B cell (primary cell): ENCODE results near the gene ZBTB14. TPM values are rescaled to one million over a fixed set of nuclear protein-coding genes. Genes with fewer than 3 reads are reported as not detected.

ENCODE experiments used
- ATAC-seq: fragments of 200-7000 bp; cut with Tn5 transposase; one replicate; pipeline ENCODE4 v1.10.0; 2021; ENCODE audit warnings: low read depth, mild to moderate bottlenecking, moderate number of reproducible peaks, moderate library complexity
- CTCF ChIA-PET: fragments of 350-600 bp; sonication (Branson Sonifier 250); formaldehyde crosslinking; loops from one replicate; lab custom pipeline; 2021; ENCODE audit warnings: antibody characterized with exemption, inconsistent platforms; lab: Charles Lee
- POLR2A ChIA-PET: fragments of 350-600 bp; sonication (Branson Sonifier 250); formaldehyde crosslinking; loops from one replicate; lab custom pipeline; 2021; ENCODE audit warnings: antibody characterized with exemption; lab: Charles Lee
- DNase-seq: peaks from one replicate; pipeline ENCODE4 v3.0.0; 2013
- H2AFZ ChIP-seq: 2 replicates; pipeline ENCODE4 v1.6.1; 2012; ENCODE audit warnings: mild to moderate bottlenecking, low read depth, low read length; ENCODE audit not compliant: insufficient read depth, poor library complexity, severe bottlenecking
- H3K27ac ChIP-seq, 2 donors: 1 replicate in 1 of 2; 2 replicates in 1 of 2; pipeline ENCODE4 v1.5.1; 2012 to 2013; ENCODE audit warnings: low read length in 2 of 2, mild to moderate bottlenecking in 2 of 2, moderate library complexity in 1 of 2
- H3K27me3 ChIP-seq, 4 experiments: fragments of 200-600 bp in 1 of 4; sonication (generic) in 1 of 4; replicated peaks in 1 of 4; 1 replicate in 2 of 4; 2 replicates in 2 of 4; pipeline versions ENCODE4 v1.6.1 to v1.7.0; 2013 to 2016; ENCODE audit warnings: low read length in 3 of 4, mild to moderate bottlenecking in 2 of 4, mixed read lengths in 1 of 4, moderate library complexity in 1 of 4; ENCODE audit not compliant: insufficient read depth in 4 of 4, control insufficient read depth in 3 of 4; ENCODE audit errors: control extremely low read depth in 1 of 4
- H3K36me3 ChIP-seq, 2 experiments: replicated peaks in 1 of 2; 1 replicate in 1 of 2; 2 replicates in 1 of 2; pipeline versions ENCODE4 v1.6.1 to v1.7.1; 2013; ENCODE audit warnings: low read length in 1 of 2; ENCODE audit not compliant: insufficient read depth in 2 of 2, control insufficient read depth in 1 of 2; ENCODE audit errors: control extremely low read depth in 1 of 2, extremely low read depth in 1 of 2
- H3K4me1 ChIP-seq, 2 donors: fragments of 200-600 bp in 1 of 2; sonication (generic) in 1 of 2; 1 replicate in 1 of 2; 2 replicates in 1 of 2; pipeline versions ENCODE4 v1.5.1 to v1.6.1; 2013 to 2017; ENCODE audit warnings: low read length in 2 of 2; ENCODE audit not compliant: control insufficient read depth in 2 of 2, insufficient read depth in 2 of 2
- H3K4me2 ChIP-seq: replicated peaks from 2 replicates; pipeline ENCODE3; 2012; ENCODE audit warnings: mild to moderate bottlenecking, low read depth, low read length; ENCODE audit not compliant: poor library complexity, severe bottlenecking
- H3K4me3 ChIP-seq, 5 experiments: fragments of 200-600 bp in 1 of 5; sonication (generic) in 1 of 5; 1 replicate in 3 of 5; 2 replicates in 2 of 5; pipeline versions ENCODE4 v1.5.1 to v1.7.0; 2011 to 2016; ENCODE audit warnings: low read length in 4 of 5, mild to moderate bottlenecking in 4 of 5, low read depth in 2 of 5, control low read depth in 1 of 5, moderate library complexity in 1 of 5; ENCODE audit not compliant: insufficient read depth in 1 of 5; ENCODE audit errors: control extremely low read depth in 1 of 5, extremely low read depth in 1 of 5
- H3K79me2 ChIP-seq: fragments of 200-600 bp; sonication (generic); one replicate; pipeline ENCODE4 v1.6.0; 2016; ENCODE audit warnings: low read length; ENCODE audit not compliant: control insufficient read depth, insufficient read depth
- H3K9ac ChIP-seq: fragments of 200-600 bp; sonication (generic); 2 replicates; pipeline ENCODE4 v1.6.1; 2017; ENCODE audit warnings: mild to moderate bottlenecking, low read length, moderate library complexity
- H3K9me3 ChIP-seq, 3 donors: one replicate each; pipeline versions ENCODE4 v1.6.1 to v1.7.1; 2013; ENCODE audit warnings: low read length in 2 of 3; ENCODE audit not compliant: control insufficient read depth in 2 of 3, insufficient read depth in 1 of 3; ENCODE audit errors: control extremely low read depth in 1 of 3
- H4K20me1 ChIP-seq: 2 replicates; pipeline ENCODE4 v1.6.0; 2012; ENCODE audit warnings: mild to moderate bottlenecking, low read length; ENCODE audit not compliant: insufficient read depth, control insufficient read depth, poor library complexity, severe bottlenecking
- H3K27ac Mint-ChIP-seq: one replicate; pipeline ENCODE4 v1.8.0; 2021; ENCODE audit warnings: mixed read lengths
- H3K27me3 Mint-ChIP-seq: one replicate; pipeline ENCODE4 v1.8.0; 2021; ENCODE audit warnings: mixed read lengths
- H3K4me1 Mint-ChIP-seq: one replicate; pipeline ENCODE4 v1.8.0; 2021; ENCODE audit warnings: mixed read lengths
- H3K4me3 Mint-ChIP-seq: one replicate; pipeline ENCODE4 v1.8.0; 2021; ENCODE audit warnings: mixed read lengths
- H3K9me3 Mint-ChIP-seq: one replicate; pipeline ENCODE4 v1.8.0; 2022; ENCODE audit warnings: mixed read lengths; ENCODE audit not compliant: insufficient read depth
- EZH2 ChIP-seq: IDR thresholded peaks from 2 replicates; pipeline ENCODE4 v1.6.1; 2012; ENCODE audit warnings: borderline replicate concordance, low read depth, mild to moderate bottlenecking, moderate library complexity, low read length; ENCODE audit not compliant: insufficient read depth, poor library complexity, severe bottlenecking
- WGBS: methylation state at CpG from one replicate; pipeline ENCODE4 v1.1.5; 2013; ENCODE audit warnings: missing lambda C conversion rate; ENCODE audit not compliant: insufficient coverage; 5-methylcytosine and 5-hydroxymethylcytosine counted together
- intact Hi-C: fragments of 100-400 bp; cut with micrococcal nuclease; formaldehyde crosslinking; loops from one replicate; pipeline ENCODE4 v1.10.0; 2022
- polyA plus RNA-seq: library from polyadenylated mRNA; depleted of rRNA; stranded (reverse); fragments of >200 nt; gene quantifications from 2 replicates; pipeline ENCODE4 v1.2.3, GENCODE V29; 2012
- total RNA-seq, 2 donors: library from RNA; stranded (reverse); fragments of 120-200 nt in 1 of 2; gene quantifications; 1 replicate in 1 of 2; 2 replicates in 1 of 2; pipeline versions ENCODE4 v1.2.3 to v1.2.4, GENCODE V29; 2013 to 2022
- TF ChIP-seq, protein P1 (sequence below): fragments of 200-600 bp; IDR thresholded peaks from one replicate; pipeline ENCODE4 v1.8.0; 2022; ENCODE audit warnings: antibody characterized with exemption, mild to moderate bottlenecking

The ZBTB14 gene
- total and polyA plus RNA-seq, 2 donors (not counting 1 experiment from before 2014, with no cell fraction given), result 12.3 to 34.2 TPM

DNA sequence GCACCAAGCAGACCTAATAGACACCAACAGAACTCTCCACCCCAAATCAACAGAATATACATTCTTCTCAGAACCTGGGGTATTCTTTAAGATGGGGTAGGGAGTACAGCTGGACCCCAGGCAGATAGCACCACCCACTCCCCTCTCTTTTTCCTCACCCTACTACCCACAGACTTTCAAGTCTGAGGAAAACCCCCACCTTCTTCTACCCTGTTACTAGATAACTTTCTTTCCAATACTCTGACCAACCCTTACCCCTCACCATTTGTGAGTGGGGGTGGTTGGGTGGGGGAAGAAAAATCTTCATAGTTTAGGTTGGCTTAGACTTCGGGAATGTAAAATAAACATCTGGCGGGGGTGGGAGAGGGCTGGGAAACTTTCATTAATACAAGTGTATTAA, 20.3 kb upstream of the ZBTB14 start:
- H3K4me3 Mint-ChIP-seq, result no peak overlapping the region
- POLR2A ChIA-PET, result no interaction called here
- Histone ChIP-seq H3K4me1 (peaks cover 0 to under 1% of the 10 kb centered on the region in 2 donors), H3K9ac (no peak overlapping the region), H3K79me2 (no peaks in the 10 kb centered on the region), H4K20me1 (no peaks in the 10 kb centered on the region), H3K4me3 (no peak overlapping the region), H3K9me3 (no peaks in the 10 kb centered on the region), H3K27ac (no peak overlapping the region), H3K27me3 (no peaks in the 10 kb centered on the region), H3K4me2 (no peak overlapping the region), H2AFZ (no peak overlapping the region), H3K36me3 (no peaks in the 10 kb centered on the region)
- peaks cover 5% of the 10 kb centered on the region for H3K4me1 Mint-ChIP-seq
- intact Hi-C loops, result no loop called here
- ATAC-seq (no peak), DNase-seq (no peak)
- CTCF ChIA-PET, result no interaction called here
- WGBS, result no CpG with 5 or more reads among the region's 2 CpGs
- TF ChIP-seq, protein P1, sequence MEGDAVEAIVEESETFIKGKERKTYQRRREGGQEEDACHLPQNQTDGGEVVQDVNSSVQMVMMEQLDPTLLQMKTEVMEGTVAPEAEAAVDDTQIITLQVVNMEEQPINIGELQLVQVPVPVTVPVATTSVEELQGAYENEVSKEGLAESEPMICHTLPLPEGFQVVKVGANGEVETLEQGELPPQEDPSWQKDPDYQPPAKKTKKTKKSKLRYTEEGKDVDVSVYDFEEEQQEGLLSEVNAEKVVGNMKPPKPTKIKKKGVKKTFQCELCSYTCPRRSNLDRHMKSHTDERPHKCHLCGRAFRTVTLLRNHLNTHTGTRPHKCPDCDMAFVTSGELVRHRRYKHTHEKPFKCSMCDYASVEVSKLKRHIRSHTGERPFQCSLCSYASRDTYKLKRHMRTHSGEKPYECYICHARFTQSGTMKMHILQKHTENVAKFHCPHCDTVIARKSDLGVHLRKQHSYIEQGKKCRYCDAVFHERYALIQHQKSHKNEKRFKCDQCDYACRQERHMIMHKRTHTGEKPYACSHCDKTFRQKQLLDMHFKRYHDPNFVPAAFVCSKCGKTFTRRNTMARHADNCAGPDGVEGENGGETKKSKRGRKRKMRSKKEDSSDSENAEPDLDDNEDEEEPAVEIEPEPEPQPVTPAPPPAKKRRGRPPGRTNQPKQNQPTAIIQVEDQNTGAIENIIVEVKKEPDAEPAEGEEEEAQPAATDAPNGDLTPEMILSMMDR, result no peak
- no peak for TF ChIP-seq EZH2
- H3K9me3 Mint-ChIP-seq, result no peaks in the 10 kb centered on the region
- no peak overlapping the region for H3K27ac Mint-ChIP-seq
- no peaks in the 10 kb centered on the region for H3K27me3 Mint-ChIP-seq

DNA sequence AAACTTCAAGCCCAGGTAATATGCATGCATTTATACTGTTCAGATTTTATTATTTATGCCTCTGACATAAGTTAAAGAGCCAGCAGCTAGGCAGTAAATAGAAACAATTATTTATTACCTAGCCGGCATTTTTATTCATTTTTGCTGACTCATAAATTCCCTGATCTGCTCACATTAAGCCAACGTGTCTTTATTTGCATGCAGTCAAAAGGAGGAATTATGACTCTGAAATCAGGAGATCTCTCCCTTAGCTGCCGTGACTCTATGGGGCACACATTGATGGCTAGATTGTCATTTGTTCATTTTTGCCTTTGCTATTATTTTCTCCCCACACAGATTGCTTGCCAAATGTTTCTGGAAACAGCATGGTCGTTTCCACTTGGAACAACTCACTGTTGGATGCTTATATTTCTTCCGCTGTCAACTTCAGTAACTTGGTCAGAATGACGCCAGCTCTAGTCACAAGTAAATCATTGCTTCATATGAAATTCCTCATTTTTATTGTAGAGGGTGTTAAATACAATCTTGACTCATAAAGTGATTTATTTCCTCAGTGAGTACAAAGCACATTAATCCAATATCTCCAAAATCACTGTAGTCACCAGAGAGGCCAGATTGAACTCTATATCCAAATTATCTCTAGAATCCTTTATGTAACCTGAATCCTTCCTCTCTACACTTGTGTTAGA, 15.9 kb upstream of the ZBTB14 start:
- TF ChIP-seq, protein P1, result no peak
- TF ChIP-seq EZH2, result no peak
- WGBS, result no CpG with 5 or more reads among the region's 6 CpGs
- H3K27ac ChIP-seq, result no peak overlapping the region
- POLR2A ChIA-PET, result no interaction called here
- H3K36me3 ChIP-seq, result no peaks in the 10 kb centered on the region
- no peaks in the 10 kb centered on the region for H3K79me2 ChIP-seq
- DNase-seq (no peak), ATAC-seq (no peak)
- Mint-ChIP-seq H3K4me3 (no peak overlapping the region), H3K9me3 (no peaks in the 10 kb centered on the region), H3K4me1 (peaks cover 25% of the 10 kb centered on the region), H3K27ac (no peak overlapping the region), H3K27me3 (no peaks in the 10 kb centered on the region)
- no peaks in the 10 kb centered on the region for H3K27me3 ChIP-seq
- intact Hi-C loops, result loop anchor here (5.0 kb wide), 1 partner anchor 74 kb away; no protein-coding TSS in a partner anchor
- no peak overlapping the region for H3K4me2 ChIP-seq
- no peak overlapping the region for H3K9ac ChIP-seq
- H2AFZ ChIP-seq, result no peak overlapping the region
- no peaks in the 10 kb centered on the region for H3K9me3 ChIP-seq
- CTCF ChIA-PET, result no interaction called here
- H3K4me1 ChIP-seq, result peaks cover 7 to 11% of the 10 kb centered on the region in 2 donors
- H3K4me3 ChIP-seq, result no peak overlapping the region
- no peaks in the 10 kb centered on the region for H4K20me1 ChIP-seq
